HG03378 (cell line): ENCODE measurements around the gene SRSF11.

Experiments
- ATAC-seq: cut with Tn5 transposase; IDR thresholded peaks from one replicate; pipeline ENCODE4 v1.9.1; 2021; ENCODE audit warnings: mild to moderate bottlenecking, moderate library complexity; ENCODE audit not compliant: unreplicated experiment

Gene SRSF11

DNA sequence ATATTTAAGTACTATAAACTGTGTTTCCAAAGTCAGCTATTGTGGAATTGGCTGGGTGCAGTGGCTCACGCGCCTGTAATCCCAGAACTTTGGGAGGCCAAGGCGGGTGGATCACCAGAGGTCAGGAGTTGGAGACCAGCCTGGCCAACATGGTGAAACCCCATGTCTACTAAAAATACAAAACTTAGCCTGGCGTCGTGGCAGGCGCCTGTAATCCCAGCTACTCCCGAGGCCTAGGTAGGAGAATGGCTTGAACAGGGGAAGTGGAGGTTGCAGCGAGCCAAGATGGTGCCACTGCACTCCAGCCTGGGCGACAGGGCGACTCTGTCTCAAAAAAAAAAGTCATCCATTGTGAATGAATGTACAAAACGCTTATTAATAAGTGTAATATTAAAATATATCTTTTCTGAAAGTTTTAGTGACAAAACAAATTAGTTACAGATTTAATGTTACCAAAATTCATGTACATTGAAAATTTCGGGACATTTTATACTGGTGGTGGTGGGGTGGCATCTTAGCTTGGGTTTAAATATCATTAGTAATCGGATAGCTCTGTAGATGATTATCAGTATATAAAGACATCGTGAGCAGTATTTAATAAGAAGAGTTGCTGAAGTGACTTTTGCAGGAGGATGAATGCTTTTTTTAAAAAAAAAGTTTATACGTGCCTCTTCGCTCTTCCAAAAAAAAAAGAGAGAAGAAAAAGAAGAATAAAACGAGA lies 503 bp upstream of the SRSF11 start:
- peak; percentile 16 for ATAC-seq

DNA sequence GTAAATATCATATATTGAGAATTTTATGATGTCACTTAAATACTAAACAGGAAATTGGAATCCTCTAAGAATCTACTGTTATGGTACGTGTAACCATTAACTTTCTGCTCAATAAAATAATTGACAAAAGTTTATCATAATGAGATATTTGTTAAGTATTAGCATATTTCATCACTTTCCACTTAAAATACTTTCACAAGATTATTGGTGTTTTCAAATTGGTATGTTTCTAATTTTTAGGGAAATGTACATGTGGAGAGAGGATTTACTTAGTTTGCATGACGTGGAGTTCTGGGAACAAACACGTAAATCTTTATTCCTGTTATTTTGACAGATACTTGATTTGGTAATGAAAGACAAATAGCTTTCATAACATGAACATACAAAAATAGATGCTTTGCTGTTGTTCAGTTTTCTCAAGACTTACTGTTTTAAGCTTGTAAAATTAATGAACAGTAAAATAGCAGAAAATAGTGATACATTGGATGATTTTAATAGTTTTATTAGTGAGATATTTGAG lies 1.6 kb downstream of the SRSF11 start:
- no peak for ATAC-seq

DNA sequence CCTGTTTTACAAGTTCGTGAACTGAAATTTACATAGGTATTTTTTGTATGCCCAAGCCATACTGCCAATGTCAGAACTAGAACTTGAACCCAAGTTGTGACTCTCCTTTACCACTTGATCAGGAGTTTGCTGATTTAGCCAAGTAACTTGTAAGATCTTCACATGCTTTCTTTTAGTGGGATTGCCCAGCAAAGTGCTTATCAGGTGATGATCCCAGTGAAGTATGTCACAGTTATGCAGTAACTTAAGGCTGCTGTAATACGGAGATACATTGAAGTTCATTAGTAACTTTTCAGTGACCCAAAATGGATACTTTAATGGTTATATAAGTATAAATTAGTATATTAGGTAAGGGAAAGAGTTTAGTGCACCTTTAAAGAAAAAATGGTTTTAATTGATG lies 3.8 kb downstream of the SRSF11 start:
- ATAC-seq, result no peak

DNA sequence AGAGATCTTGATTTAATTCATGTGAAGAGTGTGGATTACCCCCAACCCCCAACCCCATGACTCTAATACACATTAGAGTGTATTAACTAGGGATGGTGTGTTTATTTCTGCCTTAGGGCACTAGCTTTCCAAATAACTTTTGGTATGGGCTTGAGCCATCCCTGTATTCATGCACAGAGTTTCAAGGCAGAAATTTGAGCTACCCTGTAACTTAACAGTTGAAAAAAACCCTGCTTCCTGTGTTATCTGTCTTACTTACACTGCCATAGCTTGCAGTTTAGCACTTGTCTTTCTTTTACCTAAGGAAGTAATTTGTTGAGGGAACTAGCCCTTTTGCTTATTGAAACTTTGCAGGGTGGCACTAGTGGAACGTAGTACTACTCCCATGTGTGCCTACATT lies 6.3 kb downstream of the SRSF11 start:
- ATAC-seq, result peak; percentile 52

DNA sequence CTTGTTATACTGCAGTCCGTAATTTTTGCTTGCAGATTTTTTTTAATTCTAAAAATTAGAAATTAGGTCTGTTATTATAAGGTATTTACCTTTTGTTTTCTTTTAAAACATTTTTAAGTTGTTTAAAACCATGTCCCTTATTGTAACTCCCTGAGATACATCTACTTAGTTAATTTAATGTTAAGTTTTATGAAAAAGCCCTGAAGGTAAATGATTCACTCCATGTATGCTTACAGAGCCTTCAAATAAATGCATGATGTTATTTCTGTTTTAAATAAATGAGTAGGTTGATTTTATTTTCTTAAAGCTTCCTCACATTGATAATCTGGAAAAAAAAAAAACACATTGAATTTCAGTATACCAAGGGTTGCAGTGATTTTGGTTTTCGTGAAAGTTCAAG lies 7.5 kb downstream of the SRSF11 start:
- no peak for ATAC-seq

DNA sequence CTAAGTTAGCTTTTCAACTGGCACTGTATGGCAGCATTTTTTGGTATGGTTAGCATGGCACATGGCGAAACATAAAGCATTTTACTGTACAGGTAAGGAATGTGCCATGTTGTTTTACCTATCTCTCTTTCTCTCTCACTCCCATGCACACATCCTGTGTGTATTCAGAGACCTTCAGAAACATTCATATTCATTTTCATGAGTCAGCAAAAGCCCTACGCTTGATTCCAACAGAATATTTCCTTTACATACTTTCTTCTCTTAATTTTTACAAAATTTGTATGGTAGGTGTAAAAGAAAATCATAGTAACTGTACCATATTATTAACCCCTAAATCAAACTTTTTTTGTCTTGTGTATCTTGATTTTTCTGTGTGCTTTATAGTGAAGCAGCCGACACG lies 10.3 kb downstream of the SRSF11 start:
- no peak for ATAC-seq

- no peak for ATAC-seq
Observed at GRCh38 chr1:70234733-70235132, 13.6 kb downstream of the SRSF11 start.

GRCh38 chr1:70239940-70240339 lies 18.8 kb downstream of the SRSF11 start:
- no peak for ATAC-seq

DNA sequence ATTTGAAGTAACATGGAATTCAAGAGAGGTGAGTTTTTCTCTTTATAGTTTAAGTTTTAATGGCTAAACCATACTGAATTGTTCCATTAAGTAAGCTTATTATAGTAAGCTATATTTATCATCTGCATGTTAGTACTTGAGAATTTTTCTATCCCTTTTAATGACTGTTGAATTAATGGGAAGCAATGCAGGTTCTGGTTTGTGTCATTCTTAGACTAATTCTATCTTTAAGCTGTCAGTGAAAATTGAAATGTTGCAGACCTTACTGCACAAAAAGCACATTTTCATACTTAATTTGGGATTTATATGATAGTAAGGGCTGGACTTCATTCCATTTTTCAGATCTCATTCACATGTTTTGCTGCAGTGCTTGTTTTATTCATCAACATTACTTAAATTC lies 25.9 kb downstream of the SRSF11 start:
- no peak for ATAC-seq

DNA sequence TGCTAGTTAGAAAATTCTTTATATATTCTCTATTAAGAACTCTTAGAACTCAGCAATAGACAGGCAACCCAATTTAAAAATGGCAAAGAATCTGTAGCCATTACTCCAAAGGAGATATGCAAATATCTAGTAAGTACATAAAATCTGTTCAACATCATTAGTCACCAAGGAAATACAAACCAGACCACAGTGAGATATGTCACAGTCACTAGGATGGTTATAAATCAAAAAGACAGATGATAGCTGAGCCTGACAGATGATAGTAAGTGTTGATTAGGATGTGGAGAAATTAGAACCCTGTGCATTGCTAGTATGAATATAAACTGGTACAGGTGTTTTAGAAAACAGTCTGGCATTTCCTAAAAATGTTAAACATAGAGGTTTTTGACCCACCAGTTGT lies 26.6 kb downstream of the SRSF11 start:
- no peak for ATAC-seq

DNA sequence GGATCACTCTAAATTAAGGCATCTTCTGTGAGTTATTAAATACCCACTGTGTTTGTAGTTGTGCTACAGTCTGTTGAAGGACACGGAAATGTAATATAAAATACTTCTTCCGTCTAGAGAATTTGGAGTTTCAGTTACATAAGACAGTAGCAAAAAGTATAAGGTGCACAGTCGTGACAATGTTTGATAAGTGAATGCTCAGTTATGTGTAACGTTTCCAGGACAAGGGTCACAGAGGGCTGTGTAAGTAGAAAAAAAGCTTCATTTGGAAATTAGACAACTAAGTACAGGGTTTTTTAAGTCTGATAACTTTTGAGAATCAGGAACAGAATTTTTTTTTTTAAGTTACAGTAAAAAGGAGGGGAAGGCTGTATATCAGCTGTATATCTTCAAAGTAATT lies 27.5 kb downstream of the SRSF11 start:
- ATAC-seq, result no peak

DNA sequence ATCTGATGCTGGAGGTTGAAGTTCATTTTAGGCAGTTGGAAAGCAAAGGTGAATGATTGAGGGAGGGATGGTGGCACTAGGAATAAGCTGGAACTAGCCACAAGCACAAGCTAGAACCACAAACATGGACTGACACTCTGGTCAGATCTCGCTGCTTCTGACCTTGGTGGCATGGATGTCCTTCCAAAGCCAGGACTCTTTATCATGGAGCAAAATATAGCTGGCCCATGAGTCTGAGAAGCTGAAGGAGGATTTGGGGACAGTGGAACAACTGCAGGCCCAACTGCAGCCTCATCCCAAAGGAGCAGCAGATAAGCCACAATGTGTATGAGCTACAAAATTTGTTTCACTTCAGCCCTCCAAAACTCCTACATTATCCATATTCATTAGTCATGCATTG lies 35.5 kb downstream of the SRSF11 start:
- no peak for ATAC-seq

DNA sequence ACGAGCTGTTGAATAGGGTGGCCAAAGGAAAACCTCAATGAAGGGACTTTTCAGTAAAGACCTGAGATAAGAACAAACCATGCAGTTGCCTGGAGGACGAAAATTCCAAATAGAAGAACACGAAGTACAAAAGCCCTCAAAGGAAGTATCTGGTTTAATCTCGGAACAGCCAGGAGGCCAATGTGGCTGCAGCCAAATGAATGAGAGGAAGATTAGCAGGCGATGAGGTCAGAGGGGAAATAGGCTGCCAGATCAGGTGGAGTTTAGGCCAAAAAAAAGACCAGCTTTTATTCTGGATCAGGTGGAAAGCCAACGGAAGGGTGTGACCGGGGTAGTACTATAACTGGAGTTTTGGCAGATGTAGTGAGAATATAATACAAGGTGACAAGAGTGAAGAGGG lies 43.7 kb downstream of the SRSF11 start:
- no peak for ATAC-seq

- no peak for ATAC-seq
Observed at GRCh38 chr1:70265946-70266345, 44.8 kb downstream of the SRSF11 start.

DNA sequence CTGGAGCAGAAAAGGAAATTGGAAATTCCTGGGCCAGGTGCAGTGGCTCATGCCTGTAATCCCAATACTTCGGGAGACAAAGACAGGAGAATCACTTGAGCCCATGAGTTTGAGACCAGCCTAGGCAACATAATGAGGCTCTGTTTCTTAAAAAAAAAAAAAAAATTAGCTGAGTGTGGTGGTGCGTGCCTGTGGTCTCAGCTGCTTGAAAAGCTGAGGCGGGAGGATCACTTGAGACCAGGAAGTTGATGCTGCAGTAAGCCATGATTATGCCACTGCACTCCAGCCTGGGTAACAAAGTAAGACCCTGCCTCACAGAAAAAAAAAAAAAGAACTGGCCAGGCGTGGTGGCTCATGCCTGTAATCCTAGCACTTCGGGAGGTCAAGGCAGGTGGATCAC lies 56.7 kb downstream of the SRSF11 start:
- no peak for ATAC-seq

DNA sequence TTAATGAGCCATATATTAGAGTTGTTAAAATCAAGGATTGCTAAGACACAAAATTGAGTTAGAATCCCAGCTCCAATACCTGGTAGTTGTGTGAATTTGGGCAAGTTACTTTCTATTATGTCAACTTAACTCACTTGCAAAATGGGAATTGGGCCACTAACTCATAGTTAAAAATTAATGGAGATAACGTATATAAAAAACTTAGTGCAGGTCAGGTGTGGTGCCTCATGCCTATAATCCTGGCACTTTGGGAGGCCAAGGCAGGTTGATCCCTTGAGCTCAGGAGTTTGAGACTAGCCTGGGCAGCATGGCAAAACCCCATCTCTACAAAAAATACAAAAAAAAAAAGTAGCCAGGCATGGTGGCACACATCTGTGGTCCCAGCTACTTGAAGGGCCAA lies 57.5 kb downstream of the SRSF11 start:
- no peak for ATAC-seq

DNA sequence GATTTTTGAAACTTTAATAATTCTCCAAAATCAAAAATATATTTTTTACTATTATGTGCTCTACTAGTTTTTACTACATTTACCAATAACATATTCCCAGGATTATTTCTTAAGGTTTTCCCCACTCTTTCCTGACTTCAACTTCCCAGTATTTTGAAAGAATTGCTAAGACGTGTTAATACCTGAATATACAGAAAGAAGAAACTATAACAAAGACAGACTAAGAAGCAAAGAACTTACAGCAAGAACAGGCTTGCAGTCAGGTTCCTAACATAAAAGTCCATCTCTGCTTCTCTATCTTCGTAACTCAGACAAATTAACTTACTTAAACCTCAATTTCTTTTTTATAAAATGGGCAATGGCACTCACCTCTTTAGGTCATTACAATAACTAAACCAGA lies 63.2 kb downstream of the SRSF11 start:
- no peak for ATAC-seq

DNA sequence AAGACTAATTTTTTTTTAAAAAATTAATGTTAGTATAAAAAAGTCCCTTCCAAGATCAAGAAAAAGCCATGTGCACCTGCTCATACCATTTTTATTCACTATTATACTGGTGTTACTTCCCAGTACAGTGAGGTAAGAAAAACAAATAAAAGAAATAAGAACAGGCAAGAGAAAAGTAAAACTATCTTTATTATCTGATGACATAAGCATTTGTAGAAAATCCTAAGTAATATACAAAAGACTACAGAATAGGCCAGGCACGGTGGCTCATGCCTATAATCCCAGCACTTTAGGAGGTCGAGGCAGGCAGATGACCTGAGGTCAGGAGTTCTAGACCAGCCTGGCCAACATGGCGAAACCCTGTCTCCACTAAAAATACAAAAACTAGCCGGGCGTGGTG lies 65.3 kb downstream of the SRSF11 start:
- no peak for ATAC-seq

GRCh38 chr1:70288166-70288565 lies 67.0 kb downstream of the SRSF11 start:
- no peak for ATAC-seq

GRCh38 chr1:70290218-70290617 lies 69.0 kb downstream of the SRSF11 start:
- no peak for ATAC-seq

GRCh38 chr1:70293186-70293843 lies 72.1 kb downstream of the SRSF11 start:
- no peak for ATAC-seq

GRCh38 chr1:70295749-70296148 lies 74.6 kb downstream of the SRSF11 start:
- no peak for ATAC-seq

DNA sequence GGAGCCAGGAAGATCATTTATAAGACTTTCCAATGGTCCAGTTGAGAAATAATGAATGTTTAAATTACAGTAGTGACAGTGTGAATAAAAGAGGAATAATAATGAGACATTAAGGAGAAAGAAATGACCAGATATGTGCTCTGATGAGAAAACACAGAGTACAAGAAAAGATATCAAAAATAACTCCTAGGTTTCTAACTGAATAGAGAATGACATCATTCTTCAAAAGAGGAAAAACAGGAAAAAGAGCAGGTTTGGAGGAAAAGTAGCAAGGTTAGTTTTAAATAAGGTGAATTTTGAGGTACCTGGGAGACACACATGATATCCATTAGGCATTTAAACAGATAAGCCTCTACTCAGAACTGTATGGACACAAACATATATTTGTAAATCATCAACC lies 78.3 kb downstream of the SRSF11 start:
- no peak for ATAC-seq
